ENCODE measurements around the gene GRHPR.
A peak's percentile ranks its signal among the peaks of the same experiment; 100 is the strongest.

Gene GRHPR

DNA sequence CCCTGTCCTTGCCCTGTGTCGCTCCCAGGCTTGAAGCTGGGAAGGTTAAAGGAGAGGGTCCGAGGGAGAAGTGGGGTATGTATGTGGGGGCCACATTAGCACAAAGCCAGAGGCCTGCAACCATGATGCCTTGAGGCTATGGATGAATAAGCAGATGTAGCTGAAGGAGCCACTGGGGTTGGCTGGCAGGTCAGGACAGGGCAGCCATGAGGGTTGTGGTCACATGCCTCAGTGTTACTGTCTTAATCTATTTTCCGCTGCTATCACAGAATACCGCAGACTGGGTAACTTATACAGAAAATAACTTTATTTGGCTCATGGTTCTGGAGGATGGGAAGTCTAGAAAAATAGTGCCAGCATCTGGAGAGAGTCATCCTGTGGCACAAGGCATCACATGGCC is 9.2 kb upstream of the GRHPR start:
- Histone ChIP-seq H3K27me3 (replicated peaks) (no peaks in the 10 kb centered on the region), H3K27ac (no peak overlapping the region), H3K36me3 (replicated peaks) (no peaks in the 10 kb centered on the region), H3K4me3 (ENCODE audit: low read depth, low read length) (no peak overlapping the region)
- TF ChIP-seq, protein P1, sequence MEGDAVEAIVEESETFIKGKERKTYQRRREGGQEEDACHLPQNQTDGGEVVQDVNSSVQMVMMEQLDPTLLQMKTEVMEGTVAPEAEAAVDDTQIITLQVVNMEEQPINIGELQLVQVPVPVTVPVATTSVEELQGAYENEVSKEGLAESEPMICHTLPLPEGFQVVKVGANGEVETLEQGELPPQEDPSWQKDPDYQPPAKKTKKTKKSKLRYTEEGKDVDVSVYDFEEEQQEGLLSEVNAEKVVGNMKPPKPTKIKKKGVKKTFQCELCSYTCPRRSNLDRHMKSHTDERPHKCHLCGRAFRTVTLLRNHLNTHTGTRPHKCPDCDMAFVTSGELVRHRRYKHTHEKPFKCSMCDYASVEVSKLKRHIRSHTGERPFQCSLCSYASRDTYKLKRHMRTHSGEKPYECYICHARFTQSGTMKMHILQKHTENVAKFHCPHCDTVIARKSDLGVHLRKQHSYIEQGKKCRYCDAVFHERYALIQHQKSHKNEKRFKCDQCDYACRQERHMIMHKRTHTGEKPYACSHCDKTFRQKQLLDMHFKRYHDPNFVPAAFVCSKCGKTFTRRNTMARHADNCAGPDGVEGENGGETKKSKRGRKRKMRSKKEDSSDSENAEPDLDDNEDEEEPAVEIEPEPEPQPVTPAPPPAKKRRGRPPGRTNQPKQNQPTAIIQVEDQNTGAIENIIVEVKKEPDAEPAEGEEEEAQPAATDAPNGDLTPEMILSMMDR (IDR thresholded peaks at IDR 0.05; ENCODE audit: low read depth, low read length, missing control alignments) = no peak
- in situ Hi-C loops (cut with HindIII; ENCODE audit: low pct_ligation_motif_present, low sequenced_read_pairs) = no loop called here
- no peak for DNase-seq

DNA sequence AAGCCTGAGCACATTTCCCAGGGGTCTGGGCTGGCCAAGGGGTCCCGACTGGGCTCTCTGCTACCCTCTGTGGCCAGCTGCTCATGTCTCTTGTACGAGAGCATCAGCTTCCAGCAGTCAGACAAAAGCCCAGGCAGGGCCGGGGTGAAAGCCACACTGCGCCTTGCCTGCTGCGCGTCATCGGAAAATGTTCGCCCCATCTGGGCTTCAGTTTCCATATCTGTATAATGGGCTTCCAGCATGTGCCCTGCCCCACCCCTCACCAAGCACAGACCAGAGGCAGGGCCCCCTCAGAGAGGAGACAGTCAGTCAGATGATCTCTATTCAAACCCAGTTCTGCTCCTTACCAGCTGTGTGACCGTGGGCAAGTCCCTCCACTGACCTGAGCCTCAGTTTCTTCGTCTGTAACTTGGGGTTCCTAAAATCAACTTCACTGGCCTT is 8.0 kb upstream of the GRHPR start:
- DNase-seq = no peak
- in situ Hi-C loops (cut with HindIII; ENCODE audit: low pct_ligation_motif_present, low sequenced_read_pairs) = no loop called here
- H3K27ac ChIP-seq = no peak overlapping the region
- TF ChIP-seq, protein P1 (IDR thresholded peaks at IDR 0.05; ENCODE audit: low read depth, low read length, missing control alignments) = no peak
- H3K27me3 ChIP-seq (replicated peaks) = no peaks in the 10 kb centered on the region
- H3K36me3 ChIP-seq (replicated peaks) = no peaks in the 10 kb centered on the region
- H3K4me3 ChIP-seq (ENCODE audit: low read depth, low read length) = no peak overlapping the region

DNA sequence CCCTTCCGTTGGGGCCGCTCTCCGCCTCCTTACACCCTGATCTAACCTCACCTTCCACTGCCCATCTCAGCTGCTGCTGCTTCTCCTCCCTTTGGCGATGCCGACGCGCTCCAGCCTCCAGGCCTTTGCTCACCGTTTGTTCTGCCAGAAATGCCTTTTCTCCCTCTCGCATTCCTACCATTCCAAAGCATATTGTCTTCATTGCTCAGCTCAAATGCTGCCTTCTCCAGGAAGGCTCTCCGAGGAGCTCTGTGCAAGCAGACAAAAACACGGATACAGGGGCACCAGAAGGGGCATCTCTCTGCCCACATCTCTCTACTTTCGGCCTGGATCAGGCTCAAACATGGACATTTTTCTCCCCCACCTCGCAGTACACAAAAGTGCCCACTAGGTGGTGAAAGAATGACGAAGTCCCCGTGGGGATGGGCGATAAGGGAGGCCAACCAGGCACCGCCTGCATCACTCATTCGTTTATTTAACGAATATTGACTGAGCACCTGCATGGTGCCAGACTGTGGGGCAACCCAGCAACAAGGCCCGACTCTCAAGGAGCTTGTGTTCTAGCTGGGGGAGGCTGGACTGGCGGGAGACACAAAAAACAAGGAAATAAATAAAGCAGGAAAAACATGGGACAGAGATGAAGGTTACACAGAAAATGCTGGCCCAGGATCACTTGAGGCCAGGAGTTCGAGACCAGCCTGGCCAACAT is 7.3 kb upstream of the GRHPR start:
- Histone ChIP-seq H3K4me3 (ENCODE audit: low read depth, low read length) (no peak overlapping the region), H3K36me3 (replicated peaks) (no peaks in the 10 kb centered on the region), H3K27me3 (replicated peaks) (no peaks in the 10 kb centered on the region), H3K27ac (no peak overlapping the region)
- TF ChIP-seq, protein P1 (IDR thresholded peaks at IDR 0.05; ENCODE audit: low read depth, low read length, missing control alignments) = peak; percentile 88
- in situ Hi-C loops (cut with HindIII; ENCODE audit: low pct_ligation_motif_present, low sequenced_read_pairs) = no loop called here
- peak; percentile 69 for DNase-seq

DNA sequence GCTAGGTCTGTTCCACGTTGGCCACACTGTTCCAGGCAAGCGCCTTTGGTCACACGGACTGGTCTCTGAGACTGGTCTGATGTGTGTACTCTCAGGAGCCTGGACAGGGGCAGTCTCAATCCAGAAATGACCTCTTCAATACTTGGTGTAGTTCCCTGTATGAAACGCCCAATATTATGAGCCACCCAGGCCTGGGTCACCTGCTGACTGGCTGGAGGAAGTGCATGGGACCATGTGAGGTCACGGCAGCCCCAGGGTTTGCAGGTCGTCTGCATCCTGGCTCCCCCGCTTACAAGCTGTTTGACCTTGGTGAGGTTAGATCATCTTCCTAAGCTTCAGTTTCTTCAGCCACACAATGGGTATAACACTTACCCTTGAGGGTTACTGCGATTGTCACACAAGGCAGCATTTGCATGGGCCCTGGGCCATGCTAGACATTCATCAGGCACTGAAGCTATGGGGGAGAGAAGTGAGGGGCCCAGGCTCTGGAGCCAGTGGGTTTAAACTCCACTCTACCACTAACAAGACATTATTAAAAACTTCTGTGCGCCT is 5.2 kb upstream of the GRHPR start:
- in situ Hi-C loops (cut with HindIII; ENCODE audit: low pct_ligation_motif_present, low sequenced_read_pairs) = no loop called here
- DNase-seq = no peak
- H3K27me3 ChIP-seq (replicated peaks) = no peaks in the 10 kb centered on the region
- no peak overlapping the region for H3K4me3 ChIP-seq (ENCODE audit: low read depth, low read length)
- TF ChIP-seq, protein P1 (IDR thresholded peaks at IDR 0.05; ENCODE audit: low read depth, low read length, missing control alignments) = no peak
- no peak overlapping the region for H3K27ac ChIP-seq
- no peaks in the 10 kb centered on the region for H3K36me3 ChIP-seq (replicated peaks)

- no peak for DNase-seq
- Histone ChIP-seq H3K27me3 (replicated peaks) (no peaks in the 10 kb centered on the region), H3K36me3 (replicated peaks) (no peaks in the 10 kb centered on the region), H3K27ac (no peak overlapping the region), H3K4me3 (ENCODE audit: low read depth, low read length) (no peak overlapping the region)
- in situ Hi-C loops (cut with HindIII; ENCODE audit: low pct_ligation_motif_present, low sequenced_read_pairs) = no loop called here
- TF ChIP-seq, protein P1 (IDR thresholded peaks at IDR 0.05; ENCODE audit: low read depth, low read length, missing control alignments) = no peak
These were observed 4.5 kb upstream of the GRHPR start for GRCh38 chr9:37417857-37418618.

All from brain microvascular endothelial cell (primary cell).